Measurements from ENCODE around the gene NDST1.
"Not testable (repeated sequence)": the region's sequence is repeated elsewhere in the genome, so short reads cannot be mapped to it uniquely, and the experiment has no call there.

Gene NDST1

DNA sequence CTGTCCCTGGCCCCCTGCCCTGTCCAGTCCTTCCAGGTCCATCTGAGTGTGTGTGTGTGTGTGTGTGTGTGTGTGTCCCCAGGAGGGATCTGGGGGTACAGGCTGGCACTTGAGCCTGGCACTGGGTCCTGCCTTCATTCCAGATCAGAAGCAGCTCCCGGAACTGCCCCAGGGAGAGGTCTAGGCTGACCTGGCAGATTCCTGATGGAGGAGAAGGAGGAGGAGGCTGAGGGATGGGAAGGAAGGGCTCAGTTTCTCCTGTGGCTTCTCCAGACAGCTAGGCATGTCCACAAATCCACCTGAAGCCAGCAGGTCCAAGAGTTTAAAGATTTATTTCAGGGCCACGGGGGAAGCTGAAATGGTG, 328 bp downstream of the NDST1 start:
- no peak for DNase-seq (ENCODE audit: low read depth)

DNA sequence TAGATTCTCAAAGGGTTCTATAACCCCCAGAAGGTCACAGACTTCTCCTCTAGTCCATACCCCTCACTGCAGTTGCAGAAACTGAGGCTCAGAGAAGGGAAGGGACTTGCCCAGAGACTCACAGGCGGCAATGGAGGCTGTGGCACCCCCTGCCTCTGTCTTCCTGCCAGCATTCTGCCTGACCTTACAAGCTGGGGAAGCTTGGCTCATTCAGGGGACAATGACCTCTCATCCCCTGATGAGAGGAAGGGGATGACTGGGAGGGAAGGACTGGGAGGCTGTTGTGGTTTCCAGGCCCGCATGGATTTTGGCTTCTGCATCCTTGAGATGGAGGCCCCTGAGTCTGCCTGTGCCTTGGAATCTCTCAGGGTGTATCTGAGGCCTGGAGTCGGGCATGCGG, 897 bp downstream of the NDST1 start:
- no peak for DNase-seq (ENCODE audit: low read depth)

DNA sequence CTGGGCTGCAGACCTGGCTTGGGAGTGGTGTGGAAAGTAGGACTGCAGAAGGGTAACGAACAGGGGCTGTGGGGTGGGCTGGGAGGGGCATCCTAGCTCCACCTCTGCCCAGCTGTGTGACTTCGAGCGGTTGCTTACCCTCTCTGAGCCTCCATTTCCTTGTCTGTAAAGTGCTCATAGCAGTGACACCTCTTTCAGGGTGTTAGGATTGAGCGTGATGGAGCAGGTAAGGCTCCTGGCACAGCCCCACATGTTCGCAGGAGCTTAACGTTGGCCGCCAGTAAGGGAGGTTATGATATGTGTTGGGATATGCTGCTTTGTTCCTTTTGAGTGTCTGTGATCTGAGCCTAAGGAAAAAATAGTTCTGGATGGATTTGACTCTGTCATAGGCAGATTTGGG, 2.1 kb downstream of the NDST1 start:
- DNase-seq (ENCODE audit: low read depth): no peak

DNA sequence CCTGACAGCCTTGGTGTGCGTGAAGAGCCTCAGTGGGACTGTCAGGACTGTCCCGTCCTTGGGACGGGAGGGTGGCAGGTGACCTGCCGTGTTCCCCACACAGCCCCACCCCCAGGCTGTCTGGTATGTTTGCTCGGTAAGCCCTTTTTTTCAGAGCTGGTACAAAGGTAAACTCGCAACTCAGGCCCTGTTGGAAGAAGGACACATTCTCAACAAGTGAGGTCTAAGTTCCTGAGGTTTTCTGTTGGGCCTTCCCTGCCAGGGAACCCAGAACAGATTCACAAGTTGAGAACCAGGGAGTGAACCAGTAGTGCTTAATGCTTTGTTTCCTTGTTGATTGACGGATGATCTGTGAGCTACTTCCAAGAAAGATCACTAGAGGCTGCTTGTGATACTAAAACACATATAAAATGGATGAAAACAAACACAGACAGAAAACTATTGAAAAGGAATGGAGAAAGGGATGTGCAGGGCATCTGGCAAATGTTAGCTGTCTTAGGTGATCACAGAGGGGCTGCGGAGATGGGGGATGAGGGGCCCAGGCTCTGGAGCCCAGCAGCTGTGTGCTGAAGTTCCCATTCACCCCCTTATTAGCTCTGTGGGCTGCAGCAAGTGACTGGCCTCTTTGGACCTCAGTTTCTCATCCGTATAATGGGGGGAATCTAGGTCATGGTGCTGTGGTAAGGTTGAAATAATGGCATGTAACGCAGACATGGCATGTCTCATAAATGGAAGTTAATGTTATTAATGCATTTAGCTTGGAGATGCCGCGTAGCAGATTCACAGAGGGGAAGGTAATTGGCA, 2.7 kb downstream of the NDST1 start:
- DNase-seq (ENCODE audit: low read depth): no peak

DNA sequence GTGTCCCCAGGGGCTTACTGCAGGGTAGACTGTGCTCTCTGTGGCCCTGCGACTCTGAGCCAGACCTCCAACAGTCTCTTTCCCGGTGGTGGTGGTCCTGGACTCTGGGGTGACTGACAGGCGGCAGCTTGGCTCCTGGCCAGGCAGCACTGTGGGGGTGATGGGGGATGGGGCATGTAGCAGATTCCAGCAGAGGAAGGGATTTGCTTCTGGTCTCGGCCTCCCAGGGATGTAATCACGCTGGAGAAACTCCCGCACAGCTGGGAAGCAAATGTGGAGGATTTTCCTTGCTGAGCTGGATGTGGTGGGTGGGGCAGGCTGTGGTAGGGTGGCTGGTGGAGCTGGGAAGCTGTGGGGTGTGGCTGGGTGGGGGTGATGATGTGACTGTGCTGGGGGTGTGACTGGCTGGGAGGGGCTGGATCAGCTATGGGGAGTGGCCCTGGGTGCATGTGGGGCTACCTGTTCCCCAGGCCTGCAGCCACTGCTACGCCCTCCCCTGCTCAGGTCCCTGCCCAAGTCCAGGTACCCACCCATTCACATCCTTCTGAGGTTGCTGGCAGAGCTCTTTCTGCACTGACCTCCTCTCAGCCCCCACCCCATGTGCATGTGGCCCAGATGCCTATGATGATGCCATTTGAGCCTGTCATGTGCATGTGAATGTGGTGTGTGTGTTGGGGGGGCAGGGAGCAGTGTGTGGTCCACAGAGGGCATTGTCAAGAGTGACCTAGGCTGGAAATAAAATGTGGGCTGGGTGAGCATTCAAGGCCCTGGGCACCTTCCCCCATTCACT, 3.8 kb downstream of the NDST1 start:
- DNase-seq (ENCODE audit: low read depth): no peak

DNA sequence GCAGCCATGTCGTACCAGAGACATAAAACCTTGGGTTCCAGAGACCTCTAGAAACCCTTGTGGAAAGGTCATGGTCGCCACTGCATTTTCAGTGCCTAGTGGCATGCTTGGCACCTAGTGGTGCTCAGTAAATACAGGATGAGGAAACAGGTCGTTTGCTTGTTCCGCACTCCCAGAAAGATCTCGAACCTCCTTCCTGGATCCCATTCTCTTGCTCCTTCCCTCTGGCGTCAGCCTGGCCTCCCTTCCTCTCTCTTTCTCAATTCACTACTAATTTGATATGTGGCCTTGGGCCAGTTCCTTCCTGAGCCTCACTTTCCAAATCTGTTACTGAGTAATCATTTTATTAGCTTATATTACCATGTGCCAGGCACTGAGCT, 4.4 kb downstream of the NDST1 start:
- no peak for DNase-seq (ENCODE audit: low read depth)

DNA sequence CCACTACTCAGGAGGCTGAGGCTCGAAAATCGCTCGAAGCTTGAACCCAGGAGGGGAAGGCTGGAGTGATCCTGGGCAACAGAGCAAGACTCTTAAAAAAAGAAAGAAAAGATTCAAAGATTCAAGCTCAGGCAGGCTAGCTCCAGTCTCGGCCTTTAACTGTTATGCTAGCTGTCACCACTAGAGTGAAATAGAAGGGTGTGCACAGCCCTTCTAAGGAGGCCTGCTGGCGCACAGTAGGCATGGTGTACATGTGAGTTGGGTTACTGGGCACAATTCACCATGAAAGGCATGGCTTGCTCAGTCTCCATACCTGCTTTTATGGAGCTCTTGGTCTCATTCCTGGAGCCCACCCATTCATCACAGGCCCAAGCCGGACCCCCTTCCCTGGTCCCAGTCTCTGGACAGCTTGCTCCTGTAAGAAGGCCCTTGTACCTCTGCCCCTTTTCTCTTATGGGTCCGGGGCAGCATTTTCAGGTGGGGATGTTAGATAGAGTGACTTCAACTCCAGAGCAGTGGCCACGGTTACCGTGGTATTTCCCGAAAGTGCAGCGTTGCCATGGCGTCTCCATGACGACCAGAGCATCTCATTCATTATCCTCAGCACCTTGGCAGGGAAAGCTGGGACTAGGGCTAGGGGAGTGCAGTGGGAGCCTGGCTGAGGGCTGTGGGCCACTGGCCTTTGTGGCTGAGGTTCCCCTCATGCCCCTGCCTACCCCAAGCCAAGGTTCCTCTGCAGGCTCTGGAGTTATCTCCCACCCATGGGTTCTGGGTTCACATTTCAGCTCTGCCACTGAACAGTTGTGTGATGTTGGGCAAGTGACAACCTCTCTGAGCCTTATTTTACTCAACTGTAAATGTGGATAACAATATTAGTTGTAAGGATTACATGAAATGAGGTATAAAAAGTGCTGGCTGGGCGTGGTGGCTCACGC, 5.7 kb downstream of the NDST1 start:
- DNase-seq (ENCODE audit: low read depth): no peak

DNA sequence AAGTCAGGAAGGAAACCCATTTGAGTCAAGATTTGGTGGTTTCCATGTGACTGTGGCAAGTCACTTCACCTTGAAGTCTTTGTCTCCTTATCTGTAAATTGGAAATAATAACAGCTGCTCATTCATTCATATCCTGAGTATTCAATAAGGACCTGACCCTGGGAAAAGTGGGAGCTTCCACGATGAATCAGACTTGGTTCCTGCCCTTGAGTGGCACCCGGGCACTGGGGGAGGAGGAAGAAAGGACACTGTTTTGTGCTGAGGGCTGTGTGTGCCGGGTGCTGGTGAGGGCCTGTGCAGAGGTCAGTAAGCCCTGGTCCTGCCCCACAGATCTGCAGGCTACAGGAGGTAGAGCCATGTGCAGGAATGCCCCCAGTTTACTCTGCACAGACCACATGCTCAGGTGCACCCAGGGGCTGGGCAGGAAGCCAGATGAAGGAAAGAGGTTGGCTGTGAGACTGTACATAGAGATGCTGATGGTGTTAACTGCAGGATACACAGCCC, 6.8 kb downstream of the NDST1 start:
- DNase-seq (ENCODE audit: low read depth): no peak

DNA sequence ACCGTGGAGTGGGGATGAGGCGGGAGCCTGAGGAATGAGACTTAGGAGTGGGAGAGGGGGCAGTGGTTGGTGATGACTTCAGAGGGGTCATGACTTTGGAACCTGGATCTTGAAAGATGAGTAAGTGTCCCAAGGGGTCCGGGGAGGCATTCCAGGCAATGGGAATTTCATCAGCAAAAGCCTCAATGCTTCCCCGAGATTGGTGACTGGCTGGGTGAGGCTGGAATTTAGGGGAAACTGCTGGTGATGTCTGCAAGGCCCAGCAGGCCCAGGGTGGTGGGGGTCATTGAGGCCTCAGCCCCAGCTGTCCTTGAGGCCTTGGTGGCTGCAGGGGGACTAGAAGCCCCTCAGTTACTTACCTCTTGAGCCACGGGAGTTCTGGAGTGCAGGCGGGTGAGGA, 7.5 kb downstream of the NDST1 start:
- DNase-seq (ENCODE audit: low read depth): no peak

DNA sequence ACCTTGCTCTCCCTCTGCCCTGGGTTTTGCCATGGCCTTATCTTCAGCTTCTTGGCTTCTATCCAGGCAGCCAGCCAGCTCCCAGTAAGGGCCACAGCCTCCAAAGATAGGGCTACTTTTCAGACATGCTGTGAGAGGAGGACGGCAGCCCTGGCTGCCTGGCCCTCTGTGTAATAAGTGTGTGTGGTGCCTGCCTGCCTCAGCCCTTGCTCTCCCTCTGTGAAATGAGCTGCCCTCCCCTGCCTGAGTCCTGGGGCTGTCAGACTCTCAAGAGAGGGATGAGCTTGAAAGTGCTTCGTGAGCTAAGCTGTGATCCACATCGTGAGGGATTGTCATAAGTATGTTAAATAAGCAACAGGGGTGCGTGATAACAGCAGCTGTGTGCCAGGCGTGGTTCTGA, 8.1 kb downstream of the NDST1 start:
- DNase-seq (ENCODE audit: low read depth): no peak

DNA sequence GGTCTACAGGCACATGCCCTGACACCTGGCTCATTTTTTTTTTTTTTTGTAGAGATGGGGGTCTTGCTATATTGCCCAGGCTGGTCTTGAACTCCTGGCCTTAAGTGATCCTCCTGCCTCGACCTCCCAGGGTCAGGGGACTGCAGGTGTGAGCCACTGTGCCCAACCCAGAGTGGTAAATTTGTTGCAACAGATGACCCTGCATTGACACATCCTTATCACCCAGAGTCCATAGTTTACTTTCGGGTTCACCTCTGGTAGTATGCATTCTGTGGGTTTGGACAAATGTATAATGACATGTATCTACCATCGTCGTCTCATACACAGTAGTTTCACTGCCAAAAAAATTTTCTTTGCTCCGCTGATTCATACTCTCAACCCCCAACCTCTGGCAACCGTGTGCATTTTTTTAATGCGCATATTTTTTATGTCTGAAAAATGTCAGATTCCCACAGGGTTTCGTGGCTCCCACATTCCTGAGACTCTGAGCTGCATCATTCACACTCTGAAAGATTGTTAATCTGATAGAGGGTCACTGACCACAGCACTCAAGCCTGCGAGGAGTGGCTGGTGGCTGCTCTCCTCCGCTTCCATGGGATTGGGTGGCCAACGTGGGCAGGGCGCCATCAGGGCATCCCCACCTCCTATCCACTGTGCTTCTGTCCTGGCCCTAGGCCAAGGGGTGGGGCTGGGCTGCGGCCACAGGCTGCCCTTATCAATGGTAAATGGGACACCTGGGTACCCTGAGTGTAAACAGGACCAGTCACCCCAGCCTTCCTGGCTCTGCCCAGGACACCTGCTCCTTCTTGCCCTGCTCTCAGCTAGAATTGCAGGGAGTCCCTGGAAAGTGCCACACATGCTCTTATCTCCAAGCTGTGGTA, 9.6 kb downstream of the NDST1 start:
- DNase-seq (ENCODE audit: low read depth): no peak

DNA sequence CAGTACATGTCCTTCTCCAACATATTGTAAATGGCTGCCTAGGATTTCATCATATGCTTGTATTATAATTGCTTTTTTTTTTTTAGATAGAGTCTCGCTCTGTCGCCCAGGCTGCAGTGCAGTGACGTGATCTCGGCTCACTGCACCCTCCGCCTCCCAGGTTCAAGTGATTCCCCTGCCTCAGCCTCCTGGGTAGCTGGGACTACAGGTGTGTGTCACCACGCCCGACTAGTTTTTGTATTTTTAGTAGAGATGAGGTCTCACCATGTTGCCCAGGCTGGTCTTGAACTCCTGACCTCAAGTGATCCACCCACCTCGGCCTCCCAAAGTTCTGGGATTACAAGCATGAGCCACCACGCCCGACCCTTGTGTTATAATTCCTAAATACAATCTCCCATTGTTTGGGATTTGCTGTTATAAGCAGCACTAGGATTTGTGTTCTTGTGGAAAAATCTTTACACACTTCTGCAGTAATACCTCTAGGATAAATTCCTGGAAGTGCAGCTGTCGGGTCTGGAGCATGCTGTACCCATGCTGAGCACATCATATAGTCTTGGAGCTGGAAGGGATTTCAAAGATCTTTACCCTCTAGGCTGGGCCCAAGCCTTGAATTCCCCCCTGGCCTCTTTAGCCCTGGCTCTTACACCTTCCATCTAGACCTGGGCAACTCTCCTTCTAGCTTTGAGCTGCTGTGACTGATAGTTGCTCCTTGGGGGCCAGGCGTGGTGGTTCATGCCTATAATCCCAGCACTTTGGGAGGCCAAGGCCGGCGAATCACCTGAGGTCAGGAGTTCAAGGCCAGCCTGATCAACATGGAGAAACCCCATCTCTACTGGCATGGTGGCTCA, 11.0 kb downstream of the NDST1 start:
- not testable (repeated sequence) for DNase-seq (ENCODE audit: low read depth)

DNA sequence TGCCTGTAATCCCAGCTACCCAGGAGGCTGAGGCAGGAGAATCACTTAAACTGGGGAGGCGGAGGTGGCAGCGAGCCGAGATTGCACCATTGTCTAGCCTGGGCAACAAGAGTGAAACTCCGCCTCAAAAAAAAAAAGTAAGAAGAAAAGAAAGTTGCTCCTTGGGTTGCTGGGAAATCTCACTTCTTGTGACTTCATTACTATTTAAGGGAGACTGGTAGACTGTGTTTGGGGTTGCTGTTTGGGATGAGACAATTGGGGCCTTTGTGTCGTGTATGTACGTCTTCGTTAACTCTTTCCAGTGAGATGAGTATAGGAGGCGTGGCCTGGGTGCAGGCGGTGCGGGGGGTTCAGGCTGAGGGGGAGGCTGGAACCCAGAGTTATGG, 11.6 kb downstream of the NDST1 start:
- DNase-seq (ENCODE audit: low read depth): no peak

DNA sequence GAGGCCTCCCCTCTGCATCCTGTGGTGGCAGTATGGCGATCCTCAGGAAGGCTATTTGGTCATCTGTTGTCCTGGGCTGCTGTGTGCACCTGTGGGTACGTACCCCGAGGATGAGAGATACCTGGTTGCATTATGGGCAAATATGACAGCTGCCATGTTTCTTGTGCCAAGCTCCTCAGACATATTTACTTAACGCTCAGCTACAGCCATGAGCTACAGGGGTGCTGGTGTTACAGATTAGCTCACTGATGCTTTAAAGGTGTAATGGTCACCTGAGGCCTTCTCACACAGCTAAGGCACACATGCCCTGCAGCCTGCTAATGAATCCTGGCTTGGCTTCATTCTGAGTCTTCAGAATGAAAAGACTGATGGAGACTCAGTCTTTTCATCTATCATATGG, 12.0 kb downstream of the NDST1 start:
- DNase-seq (ENCODE audit: low read depth): no peak

DNA sequence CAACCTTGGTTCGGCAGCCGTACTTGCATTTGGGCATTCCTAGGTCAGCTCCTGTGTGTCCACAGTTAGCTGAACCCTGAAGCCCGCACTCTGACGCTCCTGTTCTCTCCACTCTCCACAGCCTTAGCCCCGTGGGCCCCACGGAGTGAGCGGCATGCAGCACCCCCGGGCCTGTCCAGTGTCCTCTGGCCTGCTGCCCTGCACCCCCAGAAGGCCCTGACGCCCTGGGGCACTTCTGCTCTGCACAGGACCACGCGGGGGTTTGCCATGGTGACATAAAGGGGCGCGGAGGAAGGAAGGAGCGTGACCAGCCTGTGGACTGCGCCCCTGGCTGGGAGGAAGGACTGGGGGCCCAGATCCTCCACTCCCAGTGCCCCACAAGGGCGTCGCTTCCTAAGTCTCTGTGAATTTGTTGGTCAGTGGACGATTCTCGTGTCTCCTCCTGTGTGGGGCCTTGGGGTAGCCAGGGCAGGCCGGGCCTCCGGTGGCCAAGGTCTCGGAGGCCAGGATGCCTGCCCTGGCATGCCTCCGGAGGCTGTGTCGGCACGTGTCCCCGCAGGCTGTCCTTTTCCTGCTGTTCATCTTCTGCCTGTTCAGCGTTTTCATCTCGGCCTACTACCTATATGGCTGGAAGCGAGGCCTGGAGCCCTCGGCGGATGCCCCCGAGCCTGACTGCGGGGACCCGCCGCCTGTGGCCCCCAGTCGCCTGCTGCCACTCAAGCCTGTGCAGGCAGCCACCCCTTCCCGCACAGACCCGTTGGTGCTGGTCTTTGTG, 13.0 kb downstream of the NDST1 start:
- DNase-seq (ENCODE audit: low read depth): no peak

DNA sequence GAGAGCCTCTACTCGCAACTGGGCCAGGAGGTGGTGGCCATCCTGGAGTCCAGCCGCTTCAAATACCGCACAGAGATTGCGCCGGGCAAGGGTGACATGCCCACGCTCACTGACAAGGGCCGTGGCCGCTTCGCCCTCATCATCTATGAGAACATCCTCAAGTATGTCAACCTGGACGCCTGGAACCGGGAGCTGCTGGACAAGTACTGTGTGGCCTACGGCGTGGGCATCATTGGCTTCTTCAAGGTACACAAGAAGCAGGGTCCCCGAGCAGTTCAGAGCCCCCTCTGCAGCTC, 13.5 kb downstream of the NDST1 start:
- no peak for DNase-seq (ENCODE audit: low read depth)

DNA sequence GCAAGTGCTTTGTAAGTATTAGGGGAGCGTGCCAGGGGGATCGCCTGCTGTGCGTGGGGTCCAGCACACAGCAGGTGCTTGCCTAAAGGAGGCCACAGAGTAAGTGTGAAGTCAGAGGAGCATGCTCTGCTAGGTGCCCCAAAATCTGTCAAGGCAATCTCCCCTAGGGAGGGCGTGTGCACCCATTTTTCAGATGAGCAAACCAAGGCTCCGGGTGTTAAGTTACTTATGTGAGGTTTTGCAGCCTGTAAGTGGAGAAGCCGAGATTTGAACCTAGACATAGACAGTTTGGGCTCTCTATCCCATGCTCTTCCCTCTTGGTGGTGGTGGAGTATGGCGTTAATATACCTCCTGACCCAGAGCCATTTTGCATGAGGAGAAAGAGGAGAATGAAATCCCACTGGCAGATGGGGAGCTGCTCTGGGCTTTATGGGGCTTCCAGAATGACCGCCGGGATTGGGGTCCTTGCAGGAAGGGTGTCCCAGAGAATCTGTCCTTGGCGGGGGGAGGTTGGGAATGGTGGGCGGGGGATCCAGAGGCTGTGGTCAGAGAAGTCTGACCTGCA, 14.1 kb downstream of the NDST1 start:
- no peak for DNase-seq (ENCODE audit: low read depth)

DNA sequence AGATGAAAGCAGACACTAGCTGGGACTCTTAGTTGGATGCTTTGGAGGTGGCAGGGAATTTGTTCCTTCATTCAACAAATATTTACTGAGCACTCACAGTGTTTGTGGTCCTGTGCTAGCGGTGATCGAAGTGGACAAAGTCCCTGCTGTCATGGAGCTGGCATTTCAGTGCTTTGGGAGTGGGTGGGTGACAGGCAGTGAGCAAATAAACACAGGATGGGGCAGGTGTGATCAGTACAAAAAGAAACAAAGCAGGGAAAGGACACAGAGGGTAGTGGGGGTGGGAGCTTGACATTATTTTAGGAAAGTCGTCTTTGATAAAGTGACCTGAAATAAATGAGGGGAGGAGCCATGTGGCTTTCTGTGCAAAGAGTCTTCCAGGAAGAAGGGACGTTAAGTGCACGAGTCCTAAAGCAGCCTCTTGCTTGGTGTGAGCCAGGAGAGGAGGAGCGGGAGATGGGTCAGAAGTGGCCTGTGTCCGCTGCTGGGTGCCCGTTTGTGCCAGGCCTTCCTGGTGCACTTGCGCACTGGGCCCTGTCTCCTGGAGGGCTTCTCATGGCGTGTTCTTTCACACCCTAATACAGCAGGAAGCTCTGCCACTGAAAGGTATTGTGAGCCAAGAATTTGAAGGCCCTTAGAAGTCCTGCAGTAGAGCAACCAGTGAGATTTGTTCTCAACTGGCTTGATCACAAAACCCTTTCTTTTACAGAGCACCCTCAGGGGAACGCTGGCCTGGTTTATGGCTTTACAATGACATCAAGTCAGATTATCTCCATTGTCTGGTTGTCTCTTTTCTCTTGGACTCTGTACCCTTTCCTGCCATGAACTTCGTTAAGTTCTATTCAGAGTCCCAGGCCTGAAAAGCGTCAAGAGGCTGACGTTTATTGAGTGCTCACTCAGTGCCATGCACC, 14.8 kb downstream of the NDST1 start:
- no peak for DNase-seq (ENCODE audit: low read depth)
